Stimulated activated naive CD8-positive, alpha-beta T cell treated with anti-CD3 and anti-CD28 coated beads, Interleukin-15, amount 100 ng/mL, for 72 hours (primary cell): ENCODE results near the gene MAN2A2.
"Not testable (repeated sequence)": the region's sequence is repeated elsewhere in the genome, so short reads cannot be mapped to it uniquely, and the experiment has no call there.

ENCODE experiments used
- ATAC-seq: fragments of 150-1000 bp; cut with Tn5 transposase; 2 replicates; pipeline ENCODE4 v1.10.0; 2021; ENCODE audit warnings: mild to moderate bottlenecking, moderate library complexity
- DNase-seq, 2 donors: peaks; one replicate each; pipeline ENCODE4 v3.0.0; 2021 to 2022
- H3K27ac Mint-ChIP-seq, 2 donors: one replicate each; pipeline ENCODE4 v1.8.0; 2022; ENCODE audit warnings: mild to moderate bottlenecking in 2 of 2, mixed read lengths in 2 of 2, moderate library complexity in 2 of 2
- H3K27me3 Mint-ChIP-seq: one replicate; pipeline ENCODE4 v1.8.0; 2022; ENCODE audit warnings: mixed read lengths
- H3K4me1 Mint-ChIP-seq: one replicate; pipeline ENCODE4 v1.8.0; 2022; ENCODE audit warnings: mild to moderate bottlenecking, mixed read lengths
- H3K4me3 Mint-ChIP-seq, 2 donors: one replicate each; pipeline ENCODE4 v1.8.0; 2022; ENCODE audit warnings: mild to moderate bottlenecking in 2 of 2, mixed read lengths in 2 of 2, moderate library complexity in 1 of 2
- H3K9me3 Mint-ChIP-seq, 2 donors: one replicate each; pipeline ENCODE4 v1.8.0; 2022; ENCODE audit warnings: mixed read lengths in 2 of 2

Gene MAN2A2

GRCh38 chr15:90868261-90868689 is 34.8 kb upstream of the MAN2A2 start, which contains the start of gene FURIN:
Gene FURIN, plus strand, starts transcription at chr15:90868588. Its CDS starts 7,153 bp downstream, at chr15:90875741.
- no peaks in the 10 kb centered on the region for H3K9me3 Mint-ChIP-seq
- no peak for ATAC-seq
- peaks cover 9% of the 10 kb centered on the region for H3K27me3 Mint-ChIP-seq
- peaks cover 51% of the 10 kb centered on the region for H3K4me1 Mint-ChIP-seq
- H3K27ac Mint-ChIP-seq: peak within 1 kb of the TSS in 1 of 2 donors; percentile 99
- H3K4me3 Mint-ChIP-seq: peak within 1 kb of the TSS; percentile 95
- peak in 1 of 2 donors; percentile 44 for DNase-seq

GRCh38 chr15:90869140-90869541 is 34.0 kb upstream of the MAN2A2 start:
- peak overlapping the region; percentile 95 for H3K4me3 Mint-ChIP-seq
- DNase-seq (peak in 1 of 2 donors; percentile 37), ATAC-seq (peak; percentile 14)
- H3K27me3 Mint-ChIP-seq: peaks cover 9% of the 10 kb centered on the region
- no peaks in the 10 kb centered on the region for H3K9me3 Mint-ChIP-seq
- peaks cover 52% of the 10 kb centered on the region for H3K4me1 Mint-ChIP-seq
- H3K27ac Mint-ChIP-seq: peak overlapping the region in 1 of 2 donors; percentile 99

GRCh38 chr15:90869601-90870353 is 33.3 kb upstream of the MAN2A2 start:
- peak; percentile 73 for ATAC-seq
- DNase-seq: peak in 1 of 2 donors; percentile 87
- Mint-ChIP-seq H3K4me3 (peak overlapping the region; percentile 95), H3K27me3 (peaks cover 9% of the 10 kb centered on the region), H3K27ac (peak overlapping the region in 1 of 2 donors; percentile 99), H3K9me3 (no peaks in the 10 kb centered on the region), H3K4me1 (peaks cover 58% of the 10 kb centered on the region)

- Mint-ChIP-seq H3K4me3 (peak overlapping the region; percentile 95), H3K4me1 (peaks cover 64% of the 10 kb centered on the region), H3K9me3 (no peaks in the 10 kb centered on the region), H3K27me3 (peaks cover 9% of the 10 kb centered on the region), H3K27ac (peak overlapping the region; percentile 97 to 99)
- ATAC-seq (peak; percentile 1), DNase-seq (peak in 1 of 2 donors; percentile 40)
Measured at GRCh38 chr15:90870354-90871138, 32.6 kb upstream of the MAN2A2 start.

- Mint-ChIP-seq H3K4me1 (peaks cover 68% of the 10 kb centered on the region), H3K27me3 (peaks cover 8% of the 10 kb centered on the region), H3K4me3 (peak overlapping the region; percentile 95), H3K27ac (peak overlapping the region; percentile 97 to 99), H3K9me3 (no peaks in the 10 kb centered on the region)
- ATAC-seq (peak; percentile 0), DNase-seq (peak; percentile 53 to 59)
Measured at GRCh38 chr15:90871139-90871715, 31.9 kb upstream of the MAN2A2 start.

- peaks cover 1% of the 10 kb centered on the region for H3K27me3 Mint-ChIP-seq
- H3K9me3 Mint-ChIP-seq: no peaks in the 10 kb centered on the region
- DNase-seq (peak; percentile 40 to 54), ATAC-seq (peak; percentile 3)
- H3K4me3 Mint-ChIP-seq: peak overlapping the region; percentile 92
- H3K27ac Mint-ChIP-seq: peak overlapping the region; percentile 94 to 97
- peaks cover 75% of the 10 kb centered on the region for H3K4me1 Mint-ChIP-seq
Measured at GRCh38 chr15:90871716-90872485, 31.2 kb upstream of the MAN2A2 start.

- DNase-seq (peak in 1 of 2 donors; percentile 72), ATAC-seq (peak; percentile 59)
- Mint-ChIP-seq H3K9me3 (no peaks in the 10 kb centered on the region), H3K4me3 (peak overlapping the region; percentile 92), H3K27me3 (no peaks in the 10 kb centered on the region), H3K4me1 (peaks cover 80% of the 10 kb centered on the region), H3K27ac (peak overlapping the region; percentile 94 to 97)
Measured at GRCh38 chr15:90872486-90873184, 30.5 kb upstream of the MAN2A2 start.

- ATAC-seq (no peak), DNase-seq (no peak)
- Mint-ChIP-seq H3K4me1 (peaks cover 72% of the 10 kb centered on the region), H3K4me3 (peak overlapping the region; percentile 92), H3K9me3 (no peaks in the 10 kb centered on the region), H3K27ac (peak overlapping the region in 1 of 2 donors; percentile 97), H3K27me3 (no peaks in the 10 kb centered on the region)
Measured at GRCh38 chr15:90873488-90873997, 29.6 kb upstream of the MAN2A2 start.

- peak in 1 of 2 donors; percentile 33 for DNase-seq
- peak overlapping the region in 1 of 2 donors; percentile 88 for H3K27ac Mint-ChIP-seq
- H3K4me1 Mint-ChIP-seq: peaks cover 67% of the 10 kb centered on the region
- no peaks in the 10 kb centered on the region for H3K27me3 Mint-ChIP-seq
- H3K9me3 Mint-ChIP-seq: no peaks in the 10 kb centered on the region
- peak overlapping the region; percentile 92 for H3K4me3 Mint-ChIP-seq
- ATAC-seq: no peak
Measured at GRCh38 chr15:90873998-90874605, 29.0 kb upstream of the MAN2A2 start.

GRCh38 chr15:90874986-90875385 is 28.1 kb upstream of the MAN2A2 start:
- peak overlapping the region in 1 of 2 donors; percentile 92 for H3K4me3 Mint-ChIP-seq
- H3K27ac Mint-ChIP-seq: peak overlapping the region in 1 of 2 donors; percentile 69
- H3K9me3 Mint-ChIP-seq, H3K27me3 Mint-ChIP-seq, ATAC-seq, DNase-seq: not testable (repeated sequence)
- peaks cover 58% of the 10 kb centered on the region for H3K4me1 Mint-ChIP-seq

GRCh38 chr15:90875549-90875981 is 27.5 kb upstream of the MAN2A2 start:
- Mint-ChIP-seq H3K27me3 (no peaks in the 10 kb centered on the region), H3K9me3 (no peaks in the 10 kb centered on the region), H3K4me3 (peak overlapping the region in 1 of 2 donors; percentile 92), H3K4me1 (peaks cover 52% of the 10 kb centered on the region), H3K27ac (no peak overlapping the region)
- DNase-seq: no peak
- no peak for ATAC-seq

- H3K9me3 Mint-ChIP-seq: no peaks in the 10 kb centered on the region
- no peak for ATAC-seq
- H3K27me3 Mint-ChIP-seq: no peaks in the 10 kb centered on the region
- H3K27ac Mint-ChIP-seq: peak overlapping the region in 1 of 2 donors; percentile 52
- peak overlapping the region in 1 of 2 donors; percentile 92 for H3K4me3 Mint-ChIP-seq
- DNase-seq: no peak
- H3K4me1 Mint-ChIP-seq: peaks cover 49% of the 10 kb centered on the region
Measured at GRCh38 chr15:90876046-90876445, 27.1 kb upstream of the MAN2A2 start.

- Mint-ChIP-seq H3K4me1 (peaks cover 49% of the 10 kb centered on the region), H3K27me3 (no peaks in the 10 kb centered on the region), H3K9me3 (no peaks in the 10 kb centered on the region), H3K4me3 (peak overlapping the region in 1 of 2 donors; percentile 56), H3K27ac (peak overlapping the region in 1 of 2 donors; percentile 46)
- ATAC-seq (no peak), DNase-seq (no peak)
Measured at GRCh38 chr15:90876512-90877170, 26.5 kb upstream of the MAN2A2 start.
